GM21529 (cell line): ENCODE results near the gene TRAPPC10.
A peak's percentile ranks its signal among the peaks of the same experiment; 100 is the strongest.
"Not testable (repeated sequence)": the region's sequence is repeated elsewhere in the genome, so short reads cannot be mapped to it uniquely, and the experiment has no call there.

Experiments used
- ATAC-seq: cut with Tn5 transposase; IDR thresholded peaks from one replicate; pipeline ENCODE4 v1.9.1; 2021; ENCODE audit not compliant: unreplicated experiment

TRAPPC10 gene

GRCh38 chr21:44085491-44086321 is 73.6 kb downstream of the TRAPPC10 start:
- no peak for ATAC-seq

GRCh38 chr21:44086636-44087425 is 74.7 kb downstream of the TRAPPC10 start:
- ATAC-seq = no peak

- ATAC-seq = no peak
Observed at GRCh38 chr21:44087426-44088400, 75.6 kb downstream of the TRAPPC10 start.

GRCh38 chr21:44088401-44088780 is 76.3 kb downstream of the TRAPPC10 start:
- ATAC-seq = no peak

GRCh38 chr21:44089001-44089911 is 77.1 kb downstream of the TRAPPC10 start:
- ATAC-seq = no peak

GRCh38 chr21:44090325-44090724 is 78.2 kb downstream of the TRAPPC10 start:
- ATAC-seq = no peak

GRCh38 chr21:44092211-44092610 is 80.1 kb downstream of the TRAPPC10 start:
- ATAC-seq = no peak

GRCh38 chr21:44093761-44094160 is 81.7 kb downstream of the TRAPPC10 start:
- ATAC-seq = no peak

- ATAC-seq = no peak
Observed at GRCh38 chr21:44094832-44095231, 82.7 kb downstream of the TRAPPC10 start.

- not testable (repeated sequence) for ATAC-seq
Observed at GRCh38 chr21:44098507-44098906, 86.4 kb downstream of the TRAPPC10 start.

- not testable (repeated sequence) for ATAC-seq
Observed at GRCh38 chr21:44098964-44099363, 86.9 kb downstream of the TRAPPC10 start.

GRCh38 chr21:44107026-44107501 is 95.0 kb downstream of the TRAPPC10 start, which contains the start of gene PWP2:
TSS of gene PWP2 (plus strand) at chr21:44107399. CDS start at chr21:44107417, 18 bp downstream.
- ATAC-seq = peak; percentile 74

- peak; percentile 29 for ATAC-seq
Observed at GRCh38 chr21:44107589-44107988, 95.5 kb downstream of the TRAPPC10 start.

- ATAC-seq = not testable (repeated sequence)
Observed at GRCh38 chr21:44113702-44114371, 101.7 kb downstream of the TRAPPC10 start.

GRCh38 chr21:44122131-44122530 is 110.0 kb downstream of the TRAPPC10 start:
- not testable (repeated sequence) for ATAC-seq

- ATAC-seq = not testable (repeated sequence)
Observed at GRCh38 chr21:44127827-44128226, 115.7 kb downstream of the TRAPPC10 start.

GRCh38 chr21:44133715-44134057 is 121.6 kb downstream of the TRAPPC10 start:
- not testable (repeated sequence) for ATAC-seq

- ATAC-seq = not testable (repeated sequence)
Observed at GRCh38 chr21:44134732-44135131, 122.6 kb downstream of the TRAPPC10 start.

- not testable (repeated sequence) for ATAC-seq
Observed at GRCh38 chr21:44138039-44138438, 125.9 kb downstream of the TRAPPC10 start.
